ENCODE measurements around the gene PCDHGA3. TPM values are rescaled to one million over a fixed set of nuclear protein-coding genes. Genes with fewer than 3 reads are reported as not detected.

The PCDHGA3 gene
- polyA plus RNA-seq, 1 donor (not counting 4 experiments of a cell fraction or from before 2014, with no cell fraction given) = 0.03 TPM

DNA sequence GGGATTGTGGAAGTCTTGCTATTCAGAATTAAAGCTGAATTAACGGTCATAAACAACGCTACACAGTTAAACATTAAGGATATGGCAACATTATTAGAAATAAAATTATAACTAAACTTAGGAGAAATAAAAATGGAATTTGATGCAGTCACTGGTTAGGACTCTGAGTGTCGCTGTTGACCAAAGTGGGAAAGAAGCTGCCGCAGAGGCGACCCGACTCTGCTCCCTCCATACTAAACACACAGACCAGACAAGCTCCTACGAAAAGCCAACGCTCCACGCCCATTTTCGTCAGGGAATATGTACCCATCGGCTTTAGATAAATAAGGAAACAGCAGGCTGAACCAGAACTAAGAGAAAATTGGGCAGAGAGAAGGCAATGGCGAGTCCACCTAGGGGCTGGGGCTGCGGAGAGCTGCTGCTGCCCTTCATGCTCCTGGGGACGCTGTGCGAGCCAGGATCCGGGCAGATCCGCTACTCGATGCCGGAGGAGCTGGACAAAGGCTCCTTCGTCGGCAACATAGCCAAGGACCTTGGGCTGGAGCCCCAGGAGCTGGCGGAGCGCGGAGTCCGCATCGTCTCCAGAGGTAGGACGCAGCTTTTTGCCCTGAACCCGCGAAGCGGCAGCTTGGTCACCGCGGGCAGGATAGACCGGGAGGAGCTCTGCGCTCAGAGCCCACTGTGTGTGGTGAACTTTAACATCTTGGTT lies 20.5 kb downstream of the PCDHGA3 start, which contains the start of gene PCDHGA5:
Gene PCDHGA5 (plus strand): TSS at position 211 of the 709 bp plus-strand sequence. CDS start 169 bp downstream, at position 380.
- FAIRE-seq = no peak
- dilution Hi-C loops (cut with MboI; ENCODE audit: extremely low pct_ligation_motif_present, low sequenced_read_pairs) = no loop called here
- no peak within 1 kb of the TSS for H3K4me2 ChIP-seq (ENCODE audit: control insufficient read depth, extremely low read depth, insufficient read depth, low read depth, low read length)
- DNase-seq (ENCODE audit: low read depth, low spot score) = no peak
- H3K9me3 ChIP-seq (ENCODE audit: control insufficient read depth, low read depth, low read length) = peaks cover 24% of the 10 kb centered on the region
- H3K9ac ChIP-seq (ENCODE audit: control insufficient read depth, extremely low read depth, insufficient read depth, low read length) = no peak within 1 kb of the TSS
- H2AFZ ChIP-seq (ENCODE audit: control insufficient read depth, low read length) = no peak within 1 kb of the TSS
- no peaks in the 10 kb centered on the region for H4K20me1 ChIP-seq (ENCODE audit: control insufficient read depth, extremely low read depth, insufficient read depth, low read length)
- H3K9me1 ChIP-seq (ENCODE audit: control insufficient read depth, extremely low read depth, insufficient read depth, low read length) = no peaks in the 10 kb centered on the region
- H3K27ac ChIP-seq (ENCODE audit: control insufficient read depth, insufficient read depth, low read length) = no peak within 1 kb of the TSS
- TF ChIP-seq, protein P1, sequence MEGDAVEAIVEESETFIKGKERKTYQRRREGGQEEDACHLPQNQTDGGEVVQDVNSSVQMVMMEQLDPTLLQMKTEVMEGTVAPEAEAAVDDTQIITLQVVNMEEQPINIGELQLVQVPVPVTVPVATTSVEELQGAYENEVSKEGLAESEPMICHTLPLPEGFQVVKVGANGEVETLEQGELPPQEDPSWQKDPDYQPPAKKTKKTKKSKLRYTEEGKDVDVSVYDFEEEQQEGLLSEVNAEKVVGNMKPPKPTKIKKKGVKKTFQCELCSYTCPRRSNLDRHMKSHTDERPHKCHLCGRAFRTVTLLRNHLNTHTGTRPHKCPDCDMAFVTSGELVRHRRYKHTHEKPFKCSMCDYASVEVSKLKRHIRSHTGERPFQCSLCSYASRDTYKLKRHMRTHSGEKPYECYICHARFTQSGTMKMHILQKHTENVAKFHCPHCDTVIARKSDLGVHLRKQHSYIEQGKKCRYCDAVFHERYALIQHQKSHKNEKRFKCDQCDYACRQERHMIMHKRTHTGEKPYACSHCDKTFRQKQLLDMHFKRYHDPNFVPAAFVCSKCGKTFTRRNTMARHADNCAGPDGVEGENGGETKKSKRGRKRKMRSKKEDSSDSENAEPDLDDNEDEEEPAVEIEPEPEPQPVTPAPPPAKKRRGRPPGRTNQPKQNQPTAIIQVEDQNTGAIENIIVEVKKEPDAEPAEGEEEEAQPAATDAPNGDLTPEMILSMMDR (optimal IDR thresholded peaks at IDR 0.05 in 1 of 3, IDR thresholded peaks at IDR 0.05 in 1 of 3, conservative IDR thresholded peaks at IDR 0.05 in 1 of 3; ENCODE audit: extremely low read depth in 1 of 3, insufficient read depth in 2 of 3, low read length in 3 of 3) = no peak
- no peak for TF ChIP-seq EZH2 (IDR thresholded peaks at IDR 0.05; ENCODE audit: low read length)
- no peaks in the 10 kb centered on the region for H3K79me2 ChIP-seq (ENCODE audit: control insufficient read depth, insufficient read depth, low read length)
- no peaks in the 10 kb centered on the region for H3K4me1 ChIP-seq (ENCODE audit: control insufficient read depth, extremely low read depth, insufficient read depth, low read length)
- peaks cover 40% of the 10 kb centered on the region for H3K27me3 ChIP-seq (ENCODE audit: control insufficient read depth, extremely low read depth, insufficient read depth, low read length)
- no peaks in the 10 kb centered on the region for H3K36me3 ChIP-seq (ENCODE audit: control insufficient read depth in 2 of 2, extremely low read depth in 1 of 2, insufficient read depth in 2 of 2, low read length in 2 of 2)
- no peak within 1 kb of the TSS for H3K4me3 ChIP-seq (ENCODE audit: control insufficient read depth in 2 of 3, extremely low read depth in 1 of 3, insufficient read depth in 2 of 3, low read depth in 1 of 3, low read length in 3 of 3)

DNA sequence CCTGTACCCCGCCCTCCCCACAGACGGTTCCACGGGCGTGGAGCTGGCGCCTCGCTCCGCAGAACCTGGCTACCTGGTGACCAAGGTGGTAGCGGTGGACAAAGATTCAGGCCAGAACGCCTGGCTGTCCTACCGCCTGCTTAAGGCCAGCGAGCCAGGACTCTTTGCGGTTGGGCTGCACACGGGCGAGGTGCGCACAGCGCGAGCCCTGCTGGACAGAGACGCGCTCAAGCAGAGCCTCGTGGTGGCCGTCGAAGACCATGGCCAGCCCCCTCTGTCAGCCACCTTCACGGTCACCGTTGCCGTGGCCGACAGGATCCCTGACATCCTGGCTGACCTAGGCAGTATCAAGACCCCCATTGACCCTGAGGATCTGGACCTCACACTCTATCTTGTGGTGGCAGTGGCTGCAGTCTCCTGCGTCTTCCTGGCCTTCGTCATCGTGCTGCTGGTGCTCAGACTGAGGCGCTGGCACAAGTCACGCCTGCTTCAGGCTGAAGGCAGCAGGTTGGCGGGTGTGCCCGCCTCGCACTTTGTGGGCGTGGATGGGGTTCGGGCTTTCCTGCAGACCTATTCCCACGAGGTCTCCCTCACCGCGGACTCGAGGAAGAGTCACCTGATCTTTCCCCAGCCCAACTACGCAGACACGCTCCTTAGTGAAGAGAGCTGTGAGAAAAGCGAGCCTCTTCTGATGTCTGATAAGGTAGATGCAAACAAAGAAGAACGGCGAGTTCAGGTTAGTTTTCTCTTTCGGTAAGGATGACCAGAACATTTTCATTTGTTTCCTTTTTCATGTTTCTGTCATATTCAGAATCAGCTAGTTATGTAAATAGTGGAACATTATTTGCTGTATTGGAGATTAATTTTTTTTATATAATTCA lies 22.6 kb downstream of the PCDHGA3 start:
- Histone ChIP-seq H4K20me1 (ENCODE audit: control insufficient read depth, extremely low read depth, insufficient read depth, low read length) (no peaks in the 10 kb centered on the region), H3K9me3 (ENCODE audit: control insufficient read depth, low read depth, low read length) (peaks cover 24% of the 10 kb centered on the region), H3K4me2 (ENCODE audit: control insufficient read depth, extremely low read depth, insufficient read depth, low read depth, low read length) (no peak overlapping the region), H3K4me1 (ENCODE audit: control insufficient read depth, extremely low read depth, insufficient read depth, low read length) (no peaks in the 10 kb centered on the region), H3K36me3 (ENCODE audit: control insufficient read depth in 2 of 2, extremely low read depth in 1 of 2, insufficient read depth in 2 of 2, low read length in 2 of 2) (no peaks in the 10 kb centered on the region), H2AFZ (ENCODE audit: control insufficient read depth, low read length) (no peak overlapping the region), H3K4me3 (ENCODE audit: control insufficient read depth in 2 of 3, extremely low read depth in 1 of 3, insufficient read depth in 2 of 3, low read depth in 1 of 3, low read length in 3 of 3) (no peak overlapping the region), H3K9ac (ENCODE audit: control insufficient read depth, extremely low read depth, insufficient read depth, low read length) (no peak overlapping the region), H3K9me1 (ENCODE audit: control insufficient read depth, extremely low read depth, insufficient read depth, low read length) (no peaks in the 10 kb centered on the region), H3K27me3 (ENCODE audit: control insufficient read depth, extremely low read depth, insufficient read depth, low read length) (peaks cover 42% of the 10 kb centered on the region), H3K79me2 (ENCODE audit: control insufficient read depth, insufficient read depth, low read length) (no peaks in the 10 kb centered on the region), H3K27ac (ENCODE audit: control insufficient read depth, insufficient read depth, low read length) (no peak overlapping the region)
- DNase-seq (ENCODE audit: low read depth, low spot score) (no peak), FAIRE-seq (no peak)
- dilution Hi-C loops (cut with MboI; ENCODE audit: extremely low pct_ligation_motif_present, low sequenced_read_pairs) = no loop called here
- TF ChIP-seq, protein P1 (optimal IDR thresholded peaks at IDR 0.05 in 1 of 3, IDR thresholded peaks at IDR 0.05 in 1 of 3, conservative IDR thresholded peaks at IDR 0.05 in 1 of 3; ENCODE audit: extremely low read depth in 1 of 3, insufficient read depth in 2 of 3, low read length in 3 of 3) = no peak
- TF ChIP-seq EZH2 (IDR thresholded peaks at IDR 0.05; ENCODE audit: low read length) = no peak
